Measurements from ENCODE around the gene TGM2. TPM values are rescaled to one million over a fixed set of nuclear protein-coding genes. Genes with fewer than 3 reads are reported as not detected.

The TGM2 gene
- total RNA-seq, 2 experiments from 2014 or later = not detected

DNA sequence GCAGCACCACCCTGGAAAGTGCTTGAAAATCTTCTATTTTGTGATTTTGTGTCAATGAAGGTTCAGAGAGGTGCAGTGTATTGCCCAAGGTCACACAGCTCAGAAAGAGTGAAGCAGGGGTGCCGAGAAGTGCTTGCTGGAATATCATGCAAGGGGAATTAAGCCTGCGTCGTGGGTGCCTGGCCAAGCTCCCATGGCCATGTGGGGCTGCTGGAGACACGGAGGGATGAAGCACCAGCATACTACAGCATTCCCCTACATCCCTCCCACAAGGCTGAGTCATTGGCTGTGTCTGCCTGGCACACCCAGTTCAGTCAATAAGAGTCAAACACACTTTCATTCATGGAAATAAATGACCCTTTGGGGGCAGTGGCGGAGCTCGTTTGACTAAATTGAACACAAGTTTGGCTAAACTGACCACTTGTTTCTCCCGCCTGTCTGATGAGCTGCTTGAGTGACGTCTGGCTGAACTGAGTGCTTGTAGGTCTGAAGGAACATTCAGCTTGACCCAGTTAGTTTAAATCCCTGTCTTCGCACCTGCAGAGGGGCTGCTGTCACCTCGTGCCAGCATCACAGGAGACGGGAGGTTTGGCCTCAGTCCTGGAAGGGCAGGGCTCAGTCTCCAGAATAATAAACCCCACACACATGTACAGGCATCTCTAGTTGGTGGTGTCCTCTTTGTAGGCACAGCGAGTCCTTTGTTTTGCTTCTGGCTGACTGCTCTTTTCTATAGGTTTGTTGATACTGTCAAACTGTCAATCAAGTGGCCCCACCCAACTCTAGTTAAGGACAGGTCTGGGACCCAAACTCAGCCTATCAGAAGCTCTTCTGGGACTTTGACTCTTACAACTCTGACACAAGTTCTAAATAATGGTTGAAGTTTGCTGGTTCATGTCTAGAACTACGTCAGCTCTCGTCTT lies 8.4 kb upstream of the TGM2 start:
- H3K9me3 Mint-ChIP-seq = no peaks in the 10 kb centered on the region
- intact Hi-C loops (cut with micrococcal nuclease) = no loop called here
- no peak overlapping the region for H3K4me3 Mint-ChIP-seq
- CTCF ChIA-PET = interaction anchor here (0.9 kb wide), 1 partner anchor 9 kb away, joined by 3 read pairs; no protein-coding TSS in a partner anchor
- POLR2A ChIA-PET = no interaction called here
- no peak overlapping the region for H3K27ac Mint-ChIP-seq
- no peaks in the 10 kb centered on the region for H3K36me3 Mint-ChIP-seq (ENCODE audit: low read depth)
- peaks cover 4% of the 10 kb centered on the region for H3K4me1 Mint-ChIP-seq (ENCODE audit: low read depth)
- no peaks in the 10 kb centered on the region for H3K27me3 Mint-ChIP-seq
- TF ChIP-seq, protein P1, sequence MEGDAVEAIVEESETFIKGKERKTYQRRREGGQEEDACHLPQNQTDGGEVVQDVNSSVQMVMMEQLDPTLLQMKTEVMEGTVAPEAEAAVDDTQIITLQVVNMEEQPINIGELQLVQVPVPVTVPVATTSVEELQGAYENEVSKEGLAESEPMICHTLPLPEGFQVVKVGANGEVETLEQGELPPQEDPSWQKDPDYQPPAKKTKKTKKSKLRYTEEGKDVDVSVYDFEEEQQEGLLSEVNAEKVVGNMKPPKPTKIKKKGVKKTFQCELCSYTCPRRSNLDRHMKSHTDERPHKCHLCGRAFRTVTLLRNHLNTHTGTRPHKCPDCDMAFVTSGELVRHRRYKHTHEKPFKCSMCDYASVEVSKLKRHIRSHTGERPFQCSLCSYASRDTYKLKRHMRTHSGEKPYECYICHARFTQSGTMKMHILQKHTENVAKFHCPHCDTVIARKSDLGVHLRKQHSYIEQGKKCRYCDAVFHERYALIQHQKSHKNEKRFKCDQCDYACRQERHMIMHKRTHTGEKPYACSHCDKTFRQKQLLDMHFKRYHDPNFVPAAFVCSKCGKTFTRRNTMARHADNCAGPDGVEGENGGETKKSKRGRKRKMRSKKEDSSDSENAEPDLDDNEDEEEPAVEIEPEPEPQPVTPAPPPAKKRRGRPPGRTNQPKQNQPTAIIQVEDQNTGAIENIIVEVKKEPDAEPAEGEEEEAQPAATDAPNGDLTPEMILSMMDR (IDR thresholded peaks at IDR 0.05) = no peak
- DNase-seq (no peak), ATAC-seq (no peak)

DNA sequence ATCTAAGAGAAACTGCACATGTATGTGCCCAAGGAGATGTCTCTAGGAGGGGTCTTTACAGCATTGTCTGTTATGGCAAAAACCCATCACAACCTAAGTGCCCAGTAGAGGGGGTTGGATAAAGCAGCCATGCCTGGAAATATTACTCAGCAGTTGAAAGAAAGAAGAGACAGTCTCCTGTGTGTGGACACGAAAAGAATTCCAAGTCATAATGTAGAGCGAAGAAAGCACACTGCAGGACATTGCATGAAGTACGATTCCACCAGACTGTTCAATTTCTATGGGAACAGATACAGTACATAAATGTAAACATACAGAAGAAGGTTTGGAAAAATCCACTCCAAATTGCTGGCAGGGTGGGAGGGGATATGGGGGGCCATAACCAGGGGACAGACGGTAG lies 7.3 kb upstream of the TGM2 start:
- intact Hi-C loops (cut with micrococcal nuclease) = no loop called here
- ATAC-seq (no peak), DNase-seq (no peak)
- Mint-ChIP-seq H3K36me3 (ENCODE audit: low read depth) (no peaks in the 10 kb centered on the region), H3K9me3 (no peaks in the 10 kb centered on the region), H3K27me3 (no peaks in the 10 kb centered on the region), H3K4me1 (ENCODE audit: low read depth) (peaks cover 4% of the 10 kb centered on the region), H3K27ac (no peak overlapping the region), H3K4me3 (no peak overlapping the region)
- CTCF ChIA-PET = no interaction called here
- TF ChIP-seq, protein P1 (IDR thresholded peaks at IDR 0.05) = no peak
- POLR2A ChIA-PET = no interaction called here

DNA sequence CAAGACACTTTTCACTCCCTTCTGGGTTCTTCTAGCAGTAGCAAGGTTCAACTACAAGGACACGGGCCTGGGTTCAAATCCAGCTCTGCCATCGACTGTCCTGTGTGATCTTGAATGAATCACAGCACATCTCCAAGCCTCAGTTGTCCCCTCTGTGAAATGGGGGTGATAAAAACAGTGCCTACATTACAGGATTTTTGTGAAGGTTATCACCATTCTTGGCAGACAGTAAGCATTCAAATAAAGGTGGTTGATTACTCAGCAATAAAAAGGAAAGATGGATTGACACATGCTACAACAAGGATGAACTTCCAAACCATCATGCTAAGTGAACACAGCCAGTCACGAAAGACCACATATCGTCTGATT lies 6.6 kb upstream of the TGM2 start:
- TF ChIP-seq, protein P1 (IDR thresholded peaks at IDR 0.05) = no peak
- CTCF ChIA-PET = no interaction called here
- Mint-ChIP-seq H3K4me3 (no peak overlapping the region), H3K9me3 (no peaks in the 10 kb centered on the region), H3K27me3 (no peaks in the 10 kb centered on the region), H3K27ac (no peak overlapping the region), H3K36me3 (ENCODE audit: low read depth) (no peaks in the 10 kb centered on the region), H3K4me1 (ENCODE audit: low read depth) (peaks cover 4% of the 10 kb centered on the region)
- no peak for DNase-seq
- POLR2A ChIA-PET = no interaction called here
- no peak for ATAC-seq
- intact Hi-C loops (cut with micrococcal nuclease) = no loop called here

DNA sequence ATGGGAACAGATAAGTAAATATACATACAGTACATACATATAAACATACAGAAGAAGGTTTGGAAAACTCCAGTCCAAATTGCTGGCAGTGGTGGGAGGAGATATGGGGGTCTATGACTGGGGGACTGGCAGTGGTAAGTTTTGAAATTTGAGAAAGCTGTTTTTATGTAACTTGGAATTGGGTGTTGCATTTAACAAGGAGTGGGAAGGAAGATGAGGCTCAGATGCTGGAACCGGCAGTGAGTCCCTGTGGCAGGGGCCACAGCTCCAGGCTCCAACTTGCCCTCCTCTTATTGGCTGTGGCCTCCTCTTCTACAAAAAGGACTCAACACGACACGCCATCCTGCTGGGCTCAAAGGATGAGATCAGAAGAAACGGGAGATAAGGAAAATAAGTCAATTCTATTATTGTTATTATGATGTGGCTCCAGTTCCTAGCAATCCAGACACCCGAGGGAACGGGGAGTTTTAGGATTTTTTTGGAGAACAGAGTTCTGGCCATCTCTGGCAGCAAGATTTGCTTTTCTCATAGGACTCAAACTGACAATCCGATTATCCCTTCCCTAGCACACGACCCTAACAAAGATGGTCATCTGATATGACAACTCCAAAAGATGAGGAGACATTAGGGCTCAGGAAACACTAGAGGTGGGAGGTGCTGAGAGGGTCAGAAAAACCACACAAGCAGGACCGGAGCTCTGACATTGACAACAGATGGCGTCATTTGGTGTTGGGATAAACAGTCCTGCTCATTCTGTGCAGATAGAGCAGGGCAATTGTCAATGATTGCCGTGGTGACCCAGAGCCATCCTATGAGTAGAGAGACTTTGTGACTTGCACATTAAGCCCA lies 6.0 kb upstream of the TGM2 start:
- ATAC-seq (no peak), DNase-seq (no peak)
- intact Hi-C loops (cut with micrococcal nuclease) = no loop called here
- no peaks in the 10 kb centered on the region for H3K9me3 Mint-ChIP-seq
- CTCF ChIA-PET = interaction anchor here (2.8 kb wide), 1 partner anchor 51 kb away, joined by 10 read pairs; no protein-coding TSS in a partner anchor
- H3K4me3 Mint-ChIP-seq = no peak overlapping the region
- TF ChIP-seq, protein P1 (IDR thresholded peaks at IDR 0.05) = no peak
- H3K27ac Mint-ChIP-seq = no peak overlapping the region
- H3K27me3 Mint-ChIP-seq = peaks cover 3% of the 10 kb centered on the region
- H3K36me3 Mint-ChIP-seq (ENCODE audit: low read depth) = no peaks in the 10 kb centered on the region
- POLR2A ChIA-PET = no interaction called here
- H3K4me1 Mint-ChIP-seq (ENCODE audit: low read depth) = peaks cover 4% of the 10 kb centered on the region
